Measurements from ENCODE around the gene RGL2. TPM values are rescaled to one million over a fixed set of nuclear protein-coding genes. Genes with fewer than 3 reads are reported as not detected.
A peak's percentile ranks its signal among the peaks of the same experiment; 100 is the strongest.

The RGL2 gene
- polyA plus RNA-seq, 1 donor (not counting 4 experiments of a cell fraction or from before 2014, with no cell fraction given) = 33.6 TPM

DNA sequence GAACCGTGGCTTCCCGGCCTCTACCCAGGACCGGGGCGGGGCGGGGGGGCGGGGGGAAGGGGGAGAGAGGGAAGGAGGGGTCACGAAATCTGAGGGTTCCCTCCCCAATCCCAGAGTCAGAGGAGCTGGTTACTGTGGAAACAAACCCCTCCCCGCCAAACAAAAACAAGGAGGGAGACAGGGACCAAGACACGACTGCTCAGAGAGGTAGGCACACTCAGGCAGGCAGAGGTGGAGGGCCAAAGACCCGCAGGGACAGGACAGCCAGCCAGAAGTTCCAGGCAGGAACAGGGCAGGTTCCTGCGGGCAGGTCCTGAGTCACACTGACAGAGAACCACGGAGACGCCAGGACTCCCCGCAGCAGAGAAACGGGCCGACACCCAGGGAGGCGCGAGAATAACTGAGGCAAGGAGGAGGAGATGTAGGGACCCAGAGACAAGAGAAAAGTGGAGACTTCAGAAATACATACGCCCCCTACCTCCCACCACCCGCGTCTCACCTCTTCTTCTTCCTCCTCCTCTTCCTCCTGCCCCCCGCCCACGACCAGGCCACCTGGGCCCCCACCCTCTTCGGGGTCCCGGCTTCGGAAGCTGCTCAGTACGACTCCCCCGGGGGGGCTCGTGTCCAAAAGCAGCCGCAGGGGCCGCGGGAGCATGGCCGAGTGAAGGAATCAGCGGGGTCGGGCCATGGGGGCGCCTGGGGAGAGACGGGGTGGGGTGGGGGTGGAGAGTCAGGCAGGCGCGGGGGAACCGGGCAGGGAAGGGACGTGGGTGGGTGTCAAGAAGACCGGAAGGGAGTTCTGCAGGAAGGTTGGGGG, 578 bp downstream of the RGL2 start:
- TF ChIP-seq EZH2 (IDR thresholded peaks at IDR 0.05; ENCODE audit: low read length) = no peak
- TF ChIP-seq, protein P1, sequence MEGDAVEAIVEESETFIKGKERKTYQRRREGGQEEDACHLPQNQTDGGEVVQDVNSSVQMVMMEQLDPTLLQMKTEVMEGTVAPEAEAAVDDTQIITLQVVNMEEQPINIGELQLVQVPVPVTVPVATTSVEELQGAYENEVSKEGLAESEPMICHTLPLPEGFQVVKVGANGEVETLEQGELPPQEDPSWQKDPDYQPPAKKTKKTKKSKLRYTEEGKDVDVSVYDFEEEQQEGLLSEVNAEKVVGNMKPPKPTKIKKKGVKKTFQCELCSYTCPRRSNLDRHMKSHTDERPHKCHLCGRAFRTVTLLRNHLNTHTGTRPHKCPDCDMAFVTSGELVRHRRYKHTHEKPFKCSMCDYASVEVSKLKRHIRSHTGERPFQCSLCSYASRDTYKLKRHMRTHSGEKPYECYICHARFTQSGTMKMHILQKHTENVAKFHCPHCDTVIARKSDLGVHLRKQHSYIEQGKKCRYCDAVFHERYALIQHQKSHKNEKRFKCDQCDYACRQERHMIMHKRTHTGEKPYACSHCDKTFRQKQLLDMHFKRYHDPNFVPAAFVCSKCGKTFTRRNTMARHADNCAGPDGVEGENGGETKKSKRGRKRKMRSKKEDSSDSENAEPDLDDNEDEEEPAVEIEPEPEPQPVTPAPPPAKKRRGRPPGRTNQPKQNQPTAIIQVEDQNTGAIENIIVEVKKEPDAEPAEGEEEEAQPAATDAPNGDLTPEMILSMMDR (optimal IDR thresholded peaks at IDR 0.05 in 1 of 3, IDR thresholded peaks at IDR 0.05 in 1 of 3, conservative IDR thresholded peaks at IDR 0.05 in 1 of 3; ENCODE audit: extremely low read depth in 1 of 3, insufficient read depth in 2 of 3, low read length in 3 of 3) = no peak
- peaks cover 18 to 22% of the 10 kb centered on the region in 2 experiments for H3K36me3 ChIP-seq (ENCODE audit: control insufficient read depth in 2 of 2, extremely low read depth in 1 of 2, insufficient read depth in 2 of 2, low read length in 2 of 2)
- H3K27ac ChIP-seq (ENCODE audit: control insufficient read depth, insufficient read depth, low read length) = peak overlapping the region; percentile 89
- dilution Hi-C loops (cut with MboI; ENCODE audit: extremely low pct_ligation_motif_present, low sequenced_read_pairs) = no loop called here
- H2AFZ ChIP-seq (ENCODE audit: control insufficient read depth, low read length) = peak overlapping the region; percentile 70
- FAIRE-seq (peak; percentile 20), DNase-seq (ENCODE audit: low read depth, low spot score) (no peak)
- peak overlapping the region; percentile 88 for H3K9ac ChIP-seq (ENCODE audit: control insufficient read depth, extremely low read depth, insufficient read depth, low read length)
- no peaks in the 10 kb centered on the region for H4K20me1 ChIP-seq (ENCODE audit: control insufficient read depth, extremely low read depth, insufficient read depth, low read length)
- H3K4me2 ChIP-seq (ENCODE audit: control insufficient read depth, extremely low read depth, insufficient read depth, low read depth, low read length) = peak overlapping the region; percentile 89
- H3K4me3 ChIP-seq (ENCODE audit: control insufficient read depth in 2 of 3, extremely low read depth in 1 of 3, insufficient read depth in 2 of 3, low read depth in 1 of 3, low read length in 3 of 3) = peak overlapping the region; percentile 70 to 93 (median 91)
- H3K9me3 ChIP-seq (ENCODE audit: control insufficient read depth, low read depth, low read length) = no peaks in the 10 kb centered on the region
- no peaks in the 10 kb centered on the region for H3K27me3 ChIP-seq (ENCODE audit: control insufficient read depth, extremely low read depth, insufficient read depth, low read length)
- peaks cover 18% of the 10 kb centered on the region for H3K79me2 ChIP-seq (ENCODE audit: control insufficient read depth, insufficient read depth, low read length)
- H3K9me1 ChIP-seq (ENCODE audit: control insufficient read depth, extremely low read depth, insufficient read depth, low read length) = no peaks in the 10 kb centered on the region
- H3K4me1 ChIP-seq (ENCODE audit: control insufficient read depth, extremely low read depth, insufficient read depth, low read length) = peaks cover 14% of the 10 kb centered on the region

DNA sequence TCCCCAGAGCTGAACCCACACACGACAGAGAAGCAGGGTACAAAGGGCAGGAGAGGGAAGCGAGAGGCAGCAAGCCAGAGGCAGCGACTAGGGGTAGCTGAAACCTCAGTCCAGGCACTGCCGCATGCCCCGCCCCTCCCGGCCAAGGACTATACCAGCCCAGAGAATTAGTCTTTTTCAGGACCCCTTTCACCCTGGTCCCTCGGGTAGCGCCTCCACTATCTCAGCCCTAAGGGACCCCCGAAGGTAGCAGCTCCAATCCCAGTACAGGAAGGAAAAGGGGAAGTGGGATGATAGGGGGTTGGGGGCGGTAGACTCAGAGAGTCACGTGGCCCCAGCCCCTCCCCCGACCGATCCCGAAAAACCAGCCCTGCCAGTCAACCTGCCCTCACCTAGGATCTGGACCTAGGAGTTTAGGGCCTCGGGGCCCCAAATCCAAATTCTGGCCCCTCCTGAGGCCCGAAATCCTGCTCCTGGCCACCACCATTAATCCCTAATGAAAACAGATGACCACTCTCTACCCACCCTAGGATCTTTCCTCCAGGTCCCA, 1.3 kb downstream of the RGL2 start:
- Histone ChIP-seq H3K9me1 (ENCODE audit: control insufficient read depth, extremely low read depth, insufficient read depth, low read length) (no peaks in the 10 kb centered on the region), H3K9me3 (ENCODE audit: control insufficient read depth, low read depth, low read length) (no peaks in the 10 kb centered on the region), H3K4me1 (ENCODE audit: control insufficient read depth, extremely low read depth, insufficient read depth, low read length) (peaks cover 14% of the 10 kb centered on the region), H4K20me1 (ENCODE audit: control insufficient read depth, extremely low read depth, insufficient read depth, low read length) (no peaks in the 10 kb centered on the region), H3K27ac (ENCODE audit: control insufficient read depth, insufficient read depth, low read length) (peak overlapping the region; percentile 85), H3K36me3 (ENCODE audit: control insufficient read depth in 2 of 2, extremely low read depth in 1 of 2, insufficient read depth in 2 of 2, low read length in 2 of 2) (peaks cover 20 to 26% of the 10 kb centered on the region in 2 experiments), H3K79me2 (ENCODE audit: control insufficient read depth, insufficient read depth, low read length) (peaks cover 18% of the 10 kb centered on the region), H3K4me3 (ENCODE audit: control insufficient read depth in 2 of 3, extremely low read depth in 1 of 3, insufficient read depth in 2 of 3, low read depth in 1 of 3, low read length in 3 of 3) (peak overlapping the region; percentile 66 to 79 (median 70)), H3K9ac (ENCODE audit: control insufficient read depth, extremely low read depth, insufficient read depth, low read length) (peak overlapping the region; percentile 88), H3K27me3 (ENCODE audit: control insufficient read depth, extremely low read depth, insufficient read depth, low read length) (no peaks in the 10 kb centered on the region), H3K4me2 (ENCODE audit: control insufficient read depth, extremely low read depth, insufficient read depth, low read depth, low read length) (peak overlapping the region; percentile 89), H2AFZ (ENCODE audit: control insufficient read depth, low read length) (peak overlapping the region; percentile 70)
- FAIRE-seq (no peak), DNase-seq (ENCODE audit: low read depth, low spot score) (no peak)
- TF ChIP-seq EZH2 (IDR thresholded peaks at IDR 0.05; ENCODE audit: low read length) = no peak
- TF ChIP-seq, protein P1 (optimal IDR thresholded peaks at IDR 0.05 in 1 of 3, IDR thresholded peaks at IDR 0.05 in 1 of 3, conservative IDR thresholded peaks at IDR 0.05 in 1 of 3; ENCODE audit: extremely low read depth in 1 of 3, insufficient read depth in 2 of 3, low read length in 3 of 3) = no peak
- dilution Hi-C loops (cut with MboI; ENCODE audit: extremely low pct_ligation_motif_present, low sequenced_read_pairs) = no loop called here
